HG03558 (cell line): Measurements from ENCODE around the gene KRTAP5-4.
"Not testable (repeated sequence)": the region's sequence is repeated elsewhere in the genome, so short reads cannot be mapped to it uniquely, and the experiment has no call there.

ENCODE experiments used
- ATAC-seq: cut with Tn5 transposase; IDR thresholded peaks from one replicate; pipeline ENCODE4 v1.9.1; 2021; ENCODE audit warnings: moderate number of reproducible peaks; ENCODE audit not compliant: unreplicated experiment; ENCODE audit errors: extremely low read depth

KRTAP5-4 gene

GRCh38 chr11:1605923-1606322 is 16.0 kb downstream of the KRTAP5-4 start:
- peak; percentile 82 for ATAC-seq

- ATAC-seq = no peak
Observed at GRCh38 chr11:1604711-1605110, 17.2 kb downstream of the KRTAP5-4 start.

GRCh38 chr11:1604181-1604580 is 17.8 kb downstream of the KRTAP5-4 start:
- no peak for ATAC-seq

GRCh38 chr11:1603629-1604028 is 18.3 kb downstream of the KRTAP5-4 start:
- no peak for ATAC-seq

GRCh38 chr11:1601663-1602062 is 20.3 kb downstream of the KRTAP5-4 start:
- ATAC-seq = not testable (repeated sequence)

- ATAC-seq = no peak
Observed at GRCh38 chr11:1600626-1601025, 21.3 kb downstream of the KRTAP5-4 start.

- no peak for ATAC-seq
Observed at GRCh38 chr11:1598816-1599215, 23.1 kb downstream of the KRTAP5-4 start.

- ATAC-seq = not testable (repeated sequence)
Observed at GRCh38 chr11:1598406-1598805, 23.5 kb downstream of the KRTAP5-4 start.

- no peak for ATAC-seq
Observed at GRCh38 chr11:1597994-1598380, 24.0 kb downstream of the KRTAP5-4 start, which contains the start of gene KRTAP5-2. Gene KRTAP5-2 (minus strand): TSS chr11:1598294. CDS start chr11:1598250, 44 bp downstream.

- no peak for ATAC-seq
Observed at GRCh38 chr11:1597331-1597993, 24.5 kb downstream of the KRTAP5-4 start.

- not testable (repeated sequence) for ATAC-seq
Observed at GRCh38 chr11:1596576-1597121, 25.3 kb downstream of the KRTAP5-4 start.

GRCh38 chr11:1595994-1596575 is 25.9 kb downstream of the KRTAP5-4 start:
- not testable (repeated sequence) for ATAC-seq

GRCh38 chr11:1592628-1593027 is 29.3 kb downstream of the KRTAP5-4 start:
- ATAC-seq = no peak

GRCh38 chr11:1589996-1590395 is 31.9 kb downstream of the KRTAP5-4 start:
- no peak for ATAC-seq

GRCh38 chr11:1589191-1589963 is 32.6 kb downstream of the KRTAP5-4 start:
- not testable (repeated sequence) for ATAC-seq

GRCh38 chr11:1586699-1587098 is 35.2 kb downstream of the KRTAP5-4 start:
- no peak for ATAC-seq

GRCh38 chr11:1584661-1585370 is 37.1 kb downstream of the KRTAP5-4 start, which contains the start of gene KRTAP5-1:
Gene KRTAP5-1 (minus strand): TSS chr11:1585283. CDS start chr11:1585249, 34 bp downstream.
- not testable (repeated sequence) for ATAC-seq

- ATAC-seq = not testable (repeated sequence)
Observed at GRCh38 chr11:1582909-1583308, 39.0 kb downstream of the KRTAP5-4 start.

GRCh38 chr11:1581976-1582375 is 40.0 kb downstream of the KRTAP5-4 start:
- ATAC-seq = no peak

GRCh38 chr11:1576825-1577224 is 45.1 kb downstream of the KRTAP5-4 start:
- no peak for ATAC-seq
